ENCODE results near the gene FANCE.

The FANCE gene

GRCh38 chr6:35441205-35441604, 10.9 kb upstream of the FANCE start:
- no peak overlapping the region for H3K4me3 ChIP-seq (replicated peaks in 1 of 2; ENCODE audit: low read depth in 2 of 2, low read length in 2 of 2)
- no peak for TF ChIP-seq CTCF (IDR thresholded peaks at IDR 0.05; ENCODE audit: low read depth, low read length)
- no peak for DNase-seq (ENCODE audit: low read depth in 2 of 2)

GRCh38 chr6:35441642-35442041, 10.5 kb upstream of the FANCE start:
- TF ChIP-seq CTCF (IDR thresholded peaks at IDR 0.05; ENCODE audit: low read depth, low read length), result no peak
- DNase-seq (ENCODE audit: low read depth in 2 of 2), result no peak
- H3K4me3 ChIP-seq (replicated peaks in 1 of 2; ENCODE audit: low read depth in 2 of 2, low read length in 2 of 2), result no peak overlapping the region

- no peak for DNase-seq (ENCODE audit: low read depth in 2 of 2)
- TF ChIP-seq CTCF (IDR thresholded peaks at IDR 0.05; ENCODE audit: low read depth, low read length), result no peak
- H3K4me3 ChIP-seq (replicated peaks in 1 of 2; ENCODE audit: low read depth in 2 of 2, low read length in 2 of 2), result no peak overlapping the region
Observed at GRCh38 chr6:35442693-35443092, 9.4 kb upstream of the FANCE start.

GRCh38 chr6:35443341-35444030, 8.7 kb upstream of the FANCE start:
- no peak overlapping the region for H3K4me3 ChIP-seq (replicated peaks in 1 of 2; ENCODE audit: low read depth in 2 of 2, low read length in 2 of 2)
- DNase-seq (ENCODE audit: low read depth in 2 of 2), result no peak
- TF ChIP-seq CTCF (IDR thresholded peaks at IDR 0.05; ENCODE audit: low read depth, low read length), result no peak

GRCh38 chr6:35445691-35446090, 6.4 kb upstream of the FANCE start:
- no peak overlapping the region for H3K4me3 ChIP-seq (replicated peaks in 1 of 2; ENCODE audit: low read depth in 2 of 2, low read length in 2 of 2)
- DNase-seq (ENCODE audit: low read depth in 2 of 2), result peak in 1 of 2 donors; percentile 42
- no peak for TF ChIP-seq CTCF (IDR thresholded peaks at IDR 0.05; ENCODE audit: low read depth, low read length)

- TF ChIP-seq CTCF (IDR thresholded peaks at IDR 0.05; ENCODE audit: low read depth, low read length), result no peak
Observed at GRCh38 chr6:35448191-35448590, 3.9 kb upstream of the FANCE start.

More at GRCh38 chr6:35448191-35448590, 3.9 kb upstream of the FANCE start:
- H3K4me3 ChIP-seq (replicated peaks in 1 of 2; ENCODE audit: low read depth in 2 of 2, low read length in 2 of 2), result no peak overlapping the region
- no peak for DNase-seq (ENCODE audit: low read depth in 2 of 2)
